Adrenal gland (tissue), 12 donors: ENCODE measurements around the gene HIRIP3. TPM values are rescaled to one million over a fixed set of nuclear protein-coding genes. Genes with fewer than 3 reads are reported as not detected.

Source experiments
- DNase-seq, 7 donors: peaks; one replicate each; pipeline ENCODE4 v3.0.0-alpha.2; 2019 to 2020
- H3K27ac ChIP-seq, 5 donors: fragments of 200-600 bp; sonication (generic) in 4 of 5; 1 replicate in 3 of 5; 2 replicates in 2 of 5; pipeline versions ENCODE4 v1.5.1 to v1.8.0; 2016 to 2020; ENCODE audit warnings: mild to moderate bottlenecking in 1 of 5
- H3K27me3 ChIP-seq: fragments of 200-600 bp; 2 replicates; pipeline ENCODE4 v1.8.0; 2021
- H3K36me3 ChIP-seq, 2 donors: fragments of 200-600 bp; replicated peaks in 1 of 2; 1 replicate in 1 of 2; 2 replicates in 1 of 2; pipeline versions ENCODE4 v1.5.1 to v1.8.0; 2018 to 2022
- H3K4me1 ChIP-seq, 2 donors: fragments of 200-600 bp; replicated peaks in 1 of 2; 1 replicate in 1 of 2; 2 replicates in 1 of 2; pipeline versions ENCODE4 v1.5.1 to v1.8.0; 2018 to 2021
- H3K4me3 ChIP-seq, 4 donors: fragments of 200-600 bp; sonication (generic) in 3 of 4; one replicate each; pipeline ENCODE4 v1.5.1; 2016 to 2018
- H3K9me3 ChIP-seq, 3 donors: fragments of 200-600 bp; sonication (generic) in 1 of 3; replicated peaks in 1 of 3; 1 replicate in 2 of 3; 2 replicates in 1 of 3; pipeline versions ENCODE4 v1.5.1 to v1.8.0; 2016 to 2021
- POLR2A ChIP-seq, 2 donors: fragments of 450-650 bp; IDR thresholded peaks; one replicate each; pipeline ENCODE4 v1.6.1; 2017; ENCODE audit warnings: antibody characterized with exemption in 2 of 2, mild to moderate bottlenecking in 2 of 2, moderate library complexity in 1 of 2
- WGBS, 4 donors: extraction: QIAGEN DNeasy Blood & Tissue Kit in 2 of 4; methylation state at CpG; one replicate each; pipeline versions ENCODE4 v1.1.5 to v1.1.7; 2013 to 2017; 5-methylcytosine and 5-hydroxymethylcytosine counted together
- intact Hi-C, 2 donors: fragments of 100-400 bp; cut with DNase I; formaldehyde crosslinking; loops; one replicate each; pipeline versions ENCODE4 v1.14.1 to v1.15.0; 2022 to 2023
- polyA plus RNA-seq, 3 donors: library from polyadenylated mRNA; stranded (reverse); fragments of 200-250 nt in 2 of 3; fragments of 350-450 nt in 1 of 3; fragmentation: Illumina TruSeq in 1 of 3; extraction: RNeasy Lipid Tissue Mini Kit (QIAGEN cat#74804) in 1 of 3; gene quantifications; one replicate each; pipeline ENCODE4 v1.2.3, GENCODE V29; 2013 to 2014
- total RNA-seq, 9 donors: library from RNA; depleted of rRNA in 4 of 9; stranded (reverse); fragments of >200 nt in 4 of 9; fragments of 120-200 nt in 1 of 9; fragmentation: NEBNext Ultra II Directional in 1 of 9; extraction: Animal tissue kit (Norgen Biotek cat#: 25700) in 1 of 9; gene quantifications; one replicate each; pipeline versions ENCODE4 v1.1.0 to v1.2.4, GENCODE V29; 2013 to 2023
- TF ChIP-seq, protein P1 (sequence below), 6 experiments: fragments of 450-650 bp in 4 of 6; fragments of 200-600 bp in 2 of 6; sonication (generic) in 1 of 6; IDR thresholded peaks; 1 replicate in 5 of 6; 2 replicates in 1 of 6; pipeline versions ENCODE4 v1.5.1 to v1.8.0; 2016 to 2021; ENCODE audit warnings: antibody characterized with exemption in 6 of 6, mild to moderate bottlenecking in 2 of 6, moderate library complexity in 1 of 6
- donor health status: healthy with polysubstance abuse.
- donor health status: Bipolar disorder and iron deficiency.
- donor health status: DM: yes; HTN: yes; CAD: no.
- donor health status: DM: no; HTN: no; CAD: no.
- donor health status: DM: no; HTN: no; CAD: no.
- donor health status: DM: yes; HTN: yes; CAD: no.

The HIRIP3 gene
- total and polyA plus RNA-seq, 12 donors = 11.0 to 35.0 (median 19.1) TPM

DNA sequence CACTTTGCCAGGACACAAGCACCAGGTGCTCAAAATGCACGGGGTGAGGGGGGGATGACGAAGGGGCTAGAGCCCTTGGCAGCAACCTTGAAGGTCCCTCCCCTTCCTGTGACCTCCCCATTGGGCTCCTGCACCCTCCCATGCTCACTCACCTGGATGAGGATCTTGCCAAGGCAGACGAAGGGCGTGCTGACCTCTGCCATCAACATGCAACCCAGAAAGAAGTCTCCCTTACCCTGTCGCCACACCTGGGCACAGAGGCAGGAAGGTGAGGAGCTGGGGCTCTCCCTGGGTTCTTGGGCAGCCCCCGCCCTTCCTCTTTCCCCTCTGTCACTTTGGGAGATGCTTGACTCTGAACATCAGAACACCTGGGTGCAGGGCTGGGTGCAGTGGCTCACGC lies 30.2 kb upstream of the HIRIP3 start:
- TF ChIP-seq, protein P1, sequence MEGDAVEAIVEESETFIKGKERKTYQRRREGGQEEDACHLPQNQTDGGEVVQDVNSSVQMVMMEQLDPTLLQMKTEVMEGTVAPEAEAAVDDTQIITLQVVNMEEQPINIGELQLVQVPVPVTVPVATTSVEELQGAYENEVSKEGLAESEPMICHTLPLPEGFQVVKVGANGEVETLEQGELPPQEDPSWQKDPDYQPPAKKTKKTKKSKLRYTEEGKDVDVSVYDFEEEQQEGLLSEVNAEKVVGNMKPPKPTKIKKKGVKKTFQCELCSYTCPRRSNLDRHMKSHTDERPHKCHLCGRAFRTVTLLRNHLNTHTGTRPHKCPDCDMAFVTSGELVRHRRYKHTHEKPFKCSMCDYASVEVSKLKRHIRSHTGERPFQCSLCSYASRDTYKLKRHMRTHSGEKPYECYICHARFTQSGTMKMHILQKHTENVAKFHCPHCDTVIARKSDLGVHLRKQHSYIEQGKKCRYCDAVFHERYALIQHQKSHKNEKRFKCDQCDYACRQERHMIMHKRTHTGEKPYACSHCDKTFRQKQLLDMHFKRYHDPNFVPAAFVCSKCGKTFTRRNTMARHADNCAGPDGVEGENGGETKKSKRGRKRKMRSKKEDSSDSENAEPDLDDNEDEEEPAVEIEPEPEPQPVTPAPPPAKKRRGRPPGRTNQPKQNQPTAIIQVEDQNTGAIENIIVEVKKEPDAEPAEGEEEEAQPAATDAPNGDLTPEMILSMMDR (IDR thresholded peaks at IDR 0.05) = no peak
- no peak for TF ChIP-seq POLR2A (IDR thresholded peaks at IDR 0.05)
- Histone ChIP-seq H3K27me3 (no peaks in the 10 kb centered on the region), H3K36me3 (no peaks in the 10 kb centered on the region), H3K4me1 (no peaks in the 10 kb centered on the region), H3K27ac (no peak overlapping the region), H3K4me3 (no peak overlapping the region), H3K9me3 (no peaks in the 10 kb centered on the region)
- no peak for DNase-seq
- 57 to 89% (median 63%) methylated on average over 2 to 7 of the region's 7 CpGs for WGBS, 4 donors
- intact Hi-C loops = loop anchor here in 1 of 2 donors (10.0 kb wide), 1 partner anchor 321 kb away; no protein-coding TSS in a partner anchor

DNA sequence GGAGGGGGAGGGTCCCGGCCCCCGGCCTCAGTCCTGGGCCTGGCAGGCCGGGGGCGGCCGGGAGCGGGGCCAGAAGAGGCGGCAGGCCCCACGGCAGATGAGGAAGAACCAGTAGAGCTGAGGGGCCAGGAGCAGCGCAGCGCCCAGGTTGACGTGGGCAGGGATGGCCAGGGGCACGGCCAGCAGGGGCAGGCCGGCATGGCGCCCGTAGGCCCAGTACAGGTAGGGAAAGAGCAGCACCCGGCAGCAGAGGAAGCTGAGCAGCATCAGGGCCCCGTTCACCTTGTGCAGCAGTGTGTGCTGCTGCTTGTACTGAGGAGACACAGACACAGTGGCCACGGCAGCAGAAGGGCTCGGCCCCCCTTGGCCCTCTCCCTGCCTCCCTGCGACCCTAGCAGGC lies 29.7 kb upstream of the HIRIP3 start:
- no peak for DNase-seq
- Histone ChIP-seq H3K4me1 (no peaks in the 10 kb centered on the region), H3K36me3 (no peaks in the 10 kb centered on the region), H3K27me3 (no peaks in the 10 kb centered on the region), H3K9me3 (no peaks in the 10 kb centered on the region), H3K27ac (no peak overlapping the region), H3K4me3 (no peak overlapping the region)
- TF ChIP-seq POLR2A (IDR thresholded peaks at IDR 0.05) = no peak
- WGBS, 4 donors = 66 to 82% (median 75%) methylated on average over 12 to 20 of the region's 20 CpGs
- intact Hi-C loops = loop anchor here in 1 of 2 donors (10.0 kb wide), 1 partner anchor 320 kb away; no protein-coding TSS in a partner anchor

DNA sequence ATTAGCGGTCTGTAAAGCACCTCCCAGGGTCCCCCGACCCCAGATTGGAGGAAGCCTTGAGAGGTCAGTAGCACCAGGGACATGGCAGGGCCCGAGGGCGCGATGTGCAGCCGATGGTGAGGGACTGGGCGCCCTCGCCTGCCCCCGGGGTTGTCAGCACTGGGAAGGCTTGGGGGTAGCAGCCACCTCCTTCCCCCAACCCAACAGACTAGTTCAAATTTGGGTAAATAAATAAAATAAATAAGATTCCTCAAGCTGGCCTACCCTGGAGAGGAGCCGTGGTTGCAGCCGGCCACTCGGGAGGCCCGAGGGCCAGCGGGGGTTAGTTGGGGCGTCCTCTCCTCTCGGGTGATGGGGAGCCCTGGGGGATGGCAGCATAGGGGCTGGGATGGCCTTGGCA lies 29.0 kb upstream of the HIRIP3 start:
- H3K4me1 ChIP-seq = no peaks in the 10 kb centered on the region
- no peaks in the 10 kb centered on the region for H3K36me3 ChIP-seq
- DNase-seq = no peak
- no peaks in the 10 kb centered on the region for H3K9me3 ChIP-seq
- no peak overlapping the region for H3K4me3 ChIP-seq
- TF ChIP-seq, protein P1 (IDR thresholded peaks at IDR 0.05) = no peak
- TF ChIP-seq POLR2A (IDR thresholded peaks at IDR 0.05) = no peak
- intact Hi-C loops = loop anchor here in 1 of 2 donors (10.0 kb wide), 1 partner anchor 320 kb away; no protein-coding TSS in a partner anchor
- H3K27ac ChIP-seq = no peak overlapping the region
- no peaks in the 10 kb centered on the region for H3K27me3 ChIP-seq
- WGBS, 4 donors = 69 to 78% (median 73%) methylated on average over 12 to 16 of the region's 16 CpGs

DNA sequence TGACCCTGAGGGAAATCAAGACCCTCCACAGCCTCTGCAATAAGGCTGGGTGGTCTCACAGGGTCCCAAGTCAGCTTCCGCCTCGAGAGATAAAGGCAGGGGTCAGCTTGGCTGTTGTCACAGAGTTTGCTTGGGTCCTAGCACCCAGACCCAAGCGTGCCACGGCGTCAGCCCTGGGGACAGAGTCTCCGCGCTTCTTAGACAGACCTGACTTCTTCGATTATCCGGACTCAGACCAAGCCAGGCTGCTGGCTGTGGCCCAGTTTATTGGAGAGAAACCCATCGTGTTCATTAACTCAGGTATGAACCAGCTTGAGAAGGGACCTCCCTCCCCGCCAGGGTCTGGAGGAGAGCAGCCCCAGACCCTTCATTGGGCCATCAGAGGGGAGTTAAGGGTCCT lies 28.2 kb upstream of the HIRIP3 start:
- Histone ChIP-seq H3K4me3 (no peak overlapping the region), H3K4me1 (no peaks in the 10 kb centered on the region), H3K27ac (no peak overlapping the region), H3K9me3 (no peaks in the 10 kb centered on the region), H3K27me3 (no peaks in the 10 kb centered on the region), H3K36me3 (no peaks in the 10 kb centered on the region)
- DNase-seq = no peak
- TF ChIP-seq, protein P1 (IDR thresholded peaks at IDR 0.05) = no peak
- no peak for TF ChIP-seq POLR2A (IDR thresholded peaks at IDR 0.05)
- intact Hi-C loops = loop anchor here in 1 of 2 donors (10.0 kb wide), 1 partner anchor 319 kb away; no protein-coding TSS in a partner anchor
- 78 to 84% (median 80%) methylated on average over 3 to 11 of the region's 11 CpGs for WGBS, 4 donors

DNA sequence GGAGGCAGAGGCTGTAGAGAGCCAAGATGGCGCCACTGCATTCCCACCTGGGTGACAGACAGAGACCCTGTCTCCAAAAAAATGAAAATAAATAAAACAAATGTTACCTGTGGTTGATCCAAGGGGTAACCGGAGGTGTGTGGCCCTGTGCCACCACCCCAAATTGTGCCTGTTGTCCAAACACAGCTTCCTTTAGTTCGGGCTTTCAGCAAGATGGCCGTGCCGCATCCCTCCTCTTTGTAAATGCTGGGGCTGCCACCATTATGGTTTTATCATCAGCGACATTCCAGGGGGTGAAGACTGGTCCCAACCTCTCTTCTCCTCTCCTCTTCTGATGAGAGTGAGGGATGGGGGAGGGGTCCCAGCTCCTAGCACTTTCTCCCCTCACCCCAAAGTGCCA lies 27.5 kb upstream of the HIRIP3 start, which contains the start of gene C16orf92:
TSS of gene C16orf92 (plus strand) at position 312 of the 400 bp plus-strand sequence. CDS start 143 bp downstream, outside the sequence.
- H3K27me3 ChIP-seq = no peaks in the 10 kb centered on the region
- no peak for DNase-seq
- H3K9me3 ChIP-seq = no peaks in the 10 kb centered on the region
- no peak for TF ChIP-seq POLR2A (IDR thresholded peaks at IDR 0.05)
- TF ChIP-seq, protein P1 (IDR thresholded peaks at IDR 0.05) = no peak
- intact Hi-C loops = loop anchor here in 1 of 2 donors (10.0 kb wide), 1 partner anchor 318 kb away; no protein-coding TSS in a partner anchor
- no peaks in the 10 kb centered on the region for H3K4me1 ChIP-seq
- WGBS, 4 donors = 76 to 85% (median 82%) methylated on average over 6 of the region's 6 CpGs
- no peak within 1 kb of the TSS for H3K4me3 ChIP-seq
- H3K27ac ChIP-seq = no peak within 1 kb of the TSS
- no peaks in the 10 kb centered on the region for H3K36me3 ChIP-seq
